GM18511 (cell line): ENCODE data around the gene CD300LG.
"Not testable (repeated sequence)": the region's sequence is repeated elsewhere in the genome, so short reads cannot be mapped to it uniquely, and the experiment has no call there.

Experiments
- ATAC-seq: cut with Tn5 transposase; IDR thresholded peaks from one replicate; pipeline ENCODE4 v1.9.1; 2021; ENCODE audit warnings: mild to moderate bottlenecking, moderate library complexity; ENCODE audit not compliant: unreplicated experiment

CD300LG gene

GRCh38 chr17:43852571-43852970, 5.6 kb downstream of the CD300LG start:
- ATAC-seq, result no peak

- no peak for ATAC-seq
Measured at GRCh38 chr17:43853546-43853945, 6.6 kb downstream of the CD300LG start.

- no peak for ATAC-seq
Measured at GRCh38 chr17:43854498-43854897, 7.5 kb downstream of the CD300LG start.

- no peak for ATAC-seq
Measured at GRCh38 chr17:43855061-43855460, 8.1 kb downstream of the CD300LG start.

- no peak for ATAC-seq
Measured at GRCh38 chr17:43856141-43856540, 9.2 kb downstream of the CD300LG start.

DNA sequence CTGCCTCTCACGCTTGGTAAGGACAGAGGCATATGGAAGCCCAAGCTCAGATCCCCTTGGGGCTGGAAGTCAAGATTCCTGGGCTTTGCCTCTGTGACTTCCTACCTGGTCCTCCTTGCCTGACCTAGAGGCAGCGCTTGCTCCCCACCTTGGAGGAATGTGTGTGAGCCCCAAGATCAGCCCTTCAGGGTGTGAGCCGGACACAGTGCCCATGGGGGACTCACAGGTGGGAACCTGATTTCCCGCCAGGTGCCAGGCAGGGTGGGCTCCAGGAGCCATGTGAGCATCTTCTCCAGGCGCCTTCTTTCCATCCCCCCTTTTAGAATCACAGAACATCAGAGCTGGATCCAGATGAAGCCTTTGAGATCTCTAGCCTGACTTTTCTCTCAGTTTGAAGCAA, 10.2 kb downstream of the CD300LG start:
- no peak for ATAC-seq

- no peak for ATAC-seq
Measured at GRCh38 chr17:43857957-43858600, 11.1 kb downstream of the CD300LG start.

- no peak for ATAC-seq
Measured at GRCh38 chr17:43860077-43860725, 13.2 kb downstream of the CD300LG start.

DNA sequence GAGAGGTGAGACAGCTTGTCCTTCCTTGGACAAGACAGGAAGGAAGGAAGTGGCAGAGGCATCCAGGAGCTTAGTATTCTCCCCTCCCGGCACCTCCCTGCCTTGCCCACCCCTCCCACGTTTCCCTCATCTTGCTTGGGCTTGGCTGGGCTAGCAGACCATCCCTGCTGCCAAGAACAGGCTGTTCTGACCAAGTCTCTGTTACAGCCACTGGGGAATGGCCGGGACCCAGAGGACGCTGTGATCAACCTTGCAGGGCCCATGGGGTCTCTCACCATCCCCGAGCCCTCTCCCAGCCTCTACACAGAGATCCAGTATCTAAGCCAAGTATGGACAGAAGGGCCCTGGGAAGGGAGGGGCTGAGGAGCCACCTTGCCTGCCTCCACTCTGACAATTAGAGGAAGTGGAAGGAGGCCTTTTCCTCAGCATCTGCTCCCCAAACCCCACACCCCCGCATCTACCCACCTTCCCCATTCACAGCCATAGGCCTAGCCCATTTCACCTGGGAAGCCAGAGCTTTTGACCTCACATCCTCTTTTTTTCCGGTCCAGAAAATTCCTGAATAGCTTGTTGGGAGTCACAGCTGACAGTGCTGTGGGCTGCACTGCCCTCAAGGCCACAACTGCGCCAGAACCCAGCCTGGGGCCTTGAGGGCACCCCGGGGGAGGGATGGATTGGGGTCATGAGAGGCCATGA, 14.1 kb downstream of the CD300LG start:
- no peak for ATAC-seq

- no peak for ATAC-seq
Measured at GRCh38 chr17:43861960-43862359, 15.0 kb downstream of the CD300LG start.

GRCh38 chr17:43864161-43864984, 17.4 kb downstream of the CD300LG start:
- no peak for ATAC-seq

GRCh38 chr17:43868226-43868994, 21.4 kb downstream of the CD300LG start:
- ATAC-seq, result no peak

- not testable (repeated sequence) for ATAC-seq
Measured at GRCh38 chr17:43869031-43869430, 22.1 kb downstream of the CD300LG start.

- ATAC-seq, result no peak
Measured at GRCh38 chr17:43871946-43872690, 25.1 kb downstream of the CD300LG start.

DNA sequence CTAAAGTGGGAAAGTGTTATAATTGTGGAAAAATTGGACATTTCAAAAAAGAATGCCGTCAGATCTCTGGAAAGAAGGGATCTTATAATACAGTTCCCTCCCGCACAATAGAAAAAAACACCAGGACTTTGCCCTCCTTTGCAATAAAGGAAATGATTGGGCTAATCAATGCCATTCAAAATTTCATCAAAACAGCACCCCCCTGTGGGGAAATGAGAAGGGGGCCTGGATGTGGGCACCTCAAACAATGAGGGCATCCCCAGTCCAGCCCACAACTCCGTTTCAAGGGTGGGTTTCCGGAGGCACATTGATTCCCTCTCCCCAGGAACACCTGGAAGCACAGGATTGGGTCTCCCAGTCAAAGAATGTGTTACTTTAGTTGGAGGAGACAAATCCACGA, 26.1 kb downstream of the CD300LG start:
- no peak for ATAC-seq

DNA sequence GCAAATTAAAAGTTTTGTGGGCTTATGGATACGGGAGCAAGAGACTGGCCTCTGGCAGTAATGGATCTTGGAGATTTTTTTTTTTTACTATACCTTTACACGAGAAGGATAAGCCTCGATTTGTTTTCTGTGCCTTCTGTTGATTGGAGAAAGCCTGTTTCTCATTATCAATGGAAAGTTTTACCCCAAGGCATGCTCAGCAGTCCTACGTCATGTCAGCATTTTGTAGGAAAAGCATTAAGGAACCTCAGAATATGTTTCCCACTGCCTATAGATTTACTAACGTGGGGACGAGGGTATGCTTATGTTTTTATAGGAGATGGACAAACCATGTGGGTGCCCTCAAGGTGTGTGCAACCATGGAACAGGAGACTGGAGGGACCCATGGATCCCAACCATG, 26.8 kb downstream of the CD300LG start:
- ATAC-seq, result no peak

GRCh38 chr17:43874293-43874692, 27.3 kb downstream of the CD300LG start:
- no peak for ATAC-seq

- no peak for ATAC-seq
Measured at GRCh38 chr17:43875476-43876147, 28.6 kb downstream of the CD300LG start.

- ATAC-seq, result no peak
Measured at GRCh38 chr17:43877031-43877430, 30.1 kb downstream of the CD300LG start.
